WTC11 (cell line): ENCODE data around the gene LAMC2.

Source experiments
- IRF2 ChIP-seq: sonication (generic); formaldehyde crosslinking; IDR thresholded peaks from 2 replicates; pipeline ENCODE4 v1.8.0; 2022; ENCODE audit warnings: low read depth, missing genetic modification reagents, borderline replicate concordance
- NR3C1 ChIP-seq: sonication (generic); formaldehyde crosslinking; conservative IDR thresholded peaks from 2 replicates; pipeline ENCODE4 v1.8.1; 2023; ENCODE audit warnings: low read depth, mild to moderate bottlenecking, missing genetic modification reagents
- TF ChIP-seq, protein P1 (sequence below): fragments of 200-600 bp; IDR thresholded peaks from 2 replicates; pipeline ENCODE4 v1.8.0; 2022; ENCODE audit warnings: antibody characterized with exemption
- TF ChIP-seq, protein P2 (sequence below): sonication (generic); formaldehyde crosslinking; IDR thresholded peaks from 2 replicates; pipeline ENCODE4 v1.8.0; 2022; ENCODE audit warnings: mild to moderate bottlenecking, missing genetic modification reagents

DNA sequence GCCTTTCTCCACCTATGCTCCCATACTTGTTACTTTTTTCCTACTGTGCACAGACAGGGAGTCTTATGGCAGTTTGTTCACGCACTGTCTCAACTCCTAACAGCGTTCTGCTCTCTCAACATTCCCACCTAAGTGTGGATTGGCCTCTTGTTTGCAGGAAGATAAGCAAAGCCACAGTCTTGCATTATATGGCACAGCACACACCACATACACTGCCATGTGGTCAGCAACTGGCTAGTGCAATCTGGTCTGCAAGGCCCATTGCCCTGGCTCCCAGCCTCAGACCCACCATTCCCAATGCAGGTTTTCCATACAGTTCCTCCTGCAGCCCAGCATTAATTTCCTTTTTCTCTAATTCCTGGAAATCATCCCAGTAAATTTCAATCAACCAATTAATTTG lies 38.3 kb upstream of the LAMC2 start:
- TF ChIP-seq, protein P1, sequence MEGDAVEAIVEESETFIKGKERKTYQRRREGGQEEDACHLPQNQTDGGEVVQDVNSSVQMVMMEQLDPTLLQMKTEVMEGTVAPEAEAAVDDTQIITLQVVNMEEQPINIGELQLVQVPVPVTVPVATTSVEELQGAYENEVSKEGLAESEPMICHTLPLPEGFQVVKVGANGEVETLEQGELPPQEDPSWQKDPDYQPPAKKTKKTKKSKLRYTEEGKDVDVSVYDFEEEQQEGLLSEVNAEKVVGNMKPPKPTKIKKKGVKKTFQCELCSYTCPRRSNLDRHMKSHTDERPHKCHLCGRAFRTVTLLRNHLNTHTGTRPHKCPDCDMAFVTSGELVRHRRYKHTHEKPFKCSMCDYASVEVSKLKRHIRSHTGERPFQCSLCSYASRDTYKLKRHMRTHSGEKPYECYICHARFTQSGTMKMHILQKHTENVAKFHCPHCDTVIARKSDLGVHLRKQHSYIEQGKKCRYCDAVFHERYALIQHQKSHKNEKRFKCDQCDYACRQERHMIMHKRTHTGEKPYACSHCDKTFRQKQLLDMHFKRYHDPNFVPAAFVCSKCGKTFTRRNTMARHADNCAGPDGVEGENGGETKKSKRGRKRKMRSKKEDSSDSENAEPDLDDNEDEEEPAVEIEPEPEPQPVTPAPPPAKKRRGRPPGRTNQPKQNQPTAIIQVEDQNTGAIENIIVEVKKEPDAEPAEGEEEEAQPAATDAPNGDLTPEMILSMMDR = no peak
- TF ChIP-seq NR3C1 (CRISPR knock-in tag) = no peak
- TF ChIP-seq, protein P2, sequence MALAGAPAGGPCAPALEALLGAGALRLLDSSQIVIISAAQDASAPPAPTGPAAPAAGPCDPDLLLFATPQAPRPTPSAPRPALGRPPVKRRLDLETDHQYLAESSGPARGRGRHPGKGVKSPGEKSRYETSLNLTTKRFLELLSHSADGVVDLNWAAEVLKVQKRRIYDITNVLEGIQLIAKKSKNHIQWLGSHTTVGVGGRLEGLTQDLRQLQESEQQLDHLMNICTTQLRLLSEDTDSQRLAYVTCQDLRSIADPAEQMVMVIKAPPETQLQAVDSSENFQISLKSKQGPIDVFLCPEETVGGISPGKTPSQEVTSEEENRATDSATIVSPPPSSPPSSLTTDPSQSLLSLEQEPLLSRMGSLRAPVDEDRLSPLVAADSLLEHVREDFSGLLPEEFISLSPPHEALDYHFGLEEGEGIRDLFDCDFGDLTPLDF (CRISPR knock-in tag) = no peak
- no peak for TF ChIP-seq IRF2
